AG10803 (cell line): ENCODE data around the gene ROBO1.

ENCODE experiments used
- DNase-seq: peaks from one replicate; pipeline ENCODE4 v3.0.0; 2010; ENCODE audit warnings: low read depth
- H3K4me3 ChIP-seq: 2 replicates; pipeline ENCODE4 v1.5.1; 2011; ENCODE audit warnings: mild to moderate bottlenecking, low read length, control low read depth
- CTCF ChIP-seq: conservative IDR thresholded peaks from 2 replicates; pipeline ENCODE4 v1.5.1; 2011; ENCODE audit warnings: mild to moderate bottlenecking, low read length, control low read depth, inconsistent platforms

ROBO1 gene

GRCh38 chr3:79653266-79653830 lies 114.5 kb downstream of the ROBO1 start:
- H3K4me3 ChIP-seq = no peak overlapping the region
- TF ChIP-seq CTCF = no peak
- DNase-seq = no peak

DNA sequence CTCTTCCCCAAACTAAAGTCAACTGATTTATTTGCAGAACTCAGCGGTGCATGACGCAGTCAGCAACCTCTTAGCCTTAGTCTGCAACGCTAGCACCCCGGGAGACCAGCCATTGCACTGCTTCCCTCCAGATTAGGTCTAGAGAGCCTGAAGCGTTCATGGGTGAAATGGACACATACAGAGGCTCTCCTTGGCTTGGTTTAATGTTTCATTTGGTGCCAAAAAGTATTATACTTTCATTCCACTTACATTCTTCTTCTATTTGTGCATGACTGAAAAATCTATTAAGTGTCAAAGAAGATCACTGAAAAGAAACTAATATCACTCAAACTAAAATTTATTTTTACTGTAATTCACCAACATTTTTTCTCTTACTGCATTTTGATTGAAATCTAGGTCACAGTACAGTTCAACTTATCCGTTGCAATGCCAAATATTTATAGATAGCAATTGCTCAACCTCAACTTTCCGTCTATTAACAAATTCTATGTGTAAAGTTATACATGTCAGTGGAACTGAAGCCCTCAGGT lies 116.2 kb downstream of the ROBO1 start:
- no peak for DNase-seq
- no peak for TF ChIP-seq CTCF
- H3K4me3 ChIP-seq = no peak overlapping the region

DNA sequence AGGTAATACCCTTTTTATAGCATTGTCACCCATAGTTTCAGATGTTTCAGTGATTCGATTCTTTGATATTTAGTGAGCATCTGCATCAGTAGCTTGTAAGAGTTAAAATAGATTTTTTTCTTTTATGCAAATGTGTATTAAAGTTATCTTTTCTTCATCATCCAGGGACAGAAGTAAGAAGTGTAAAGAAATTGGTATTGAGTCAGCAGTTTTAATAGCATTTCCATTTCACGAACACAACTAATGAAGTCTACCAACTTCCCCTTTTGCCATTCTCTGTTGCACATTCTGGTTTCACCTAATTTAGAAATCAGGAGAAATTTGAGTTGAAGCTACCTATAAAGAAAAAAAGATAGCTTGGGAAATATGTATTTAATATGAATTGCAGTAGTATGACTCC lies 127.9 kb downstream of the ROBO1 start:
- no peak overlapping the region for H3K4me3 ChIP-seq
- no peak for TF ChIP-seq CTCF
- no peak for DNase-seq

DNA sequence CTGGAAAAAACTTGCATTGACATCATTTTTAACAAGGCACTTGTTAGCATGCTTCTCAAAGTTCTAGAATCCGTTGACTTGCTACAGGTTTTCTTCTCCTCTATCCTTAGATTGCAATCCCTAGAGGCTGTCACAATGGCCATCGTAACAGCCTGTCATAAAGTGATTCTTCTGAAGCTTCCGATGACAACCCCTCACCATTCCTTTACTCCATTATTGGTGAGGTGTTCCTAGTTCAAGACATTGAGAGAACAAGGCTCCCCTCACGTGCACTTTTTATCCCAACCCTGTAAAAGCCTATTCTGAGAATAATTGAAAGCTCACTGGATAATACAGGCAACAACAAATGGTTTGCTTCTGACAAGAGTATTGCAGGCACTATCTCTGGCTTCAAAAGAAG lies 131.4 kb downstream of the ROBO1 start:
- TF ChIP-seq CTCF = no peak
- H3K4me3 ChIP-seq = no peak overlapping the region
- no peak for DNase-seq

- no peak for TF ChIP-seq CTCF
- DNase-seq = no peak
- H3K4me3 ChIP-seq = no peak overlapping the region
Measured at GRCh38 chr3:79632842-79633241, 135.0 kb downstream of the ROBO1 start.

DNA sequence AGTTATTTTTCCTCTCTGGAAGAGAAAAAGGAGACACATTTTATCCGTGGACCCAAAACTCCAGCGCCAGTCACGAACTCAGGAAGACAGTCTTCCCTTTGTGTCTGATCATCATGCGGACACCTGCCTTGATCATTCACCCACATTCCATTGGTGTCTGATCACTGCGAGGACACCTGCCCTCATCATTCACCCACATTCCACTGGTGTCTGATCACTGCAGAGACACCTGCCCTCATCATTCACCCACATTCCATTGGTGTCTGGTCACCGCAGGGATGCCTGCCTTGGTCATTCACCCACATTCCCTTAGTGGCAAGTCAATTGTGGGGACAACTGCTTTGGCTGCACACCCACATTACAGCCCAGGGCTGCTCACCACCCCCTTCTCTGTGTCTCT lies 148.9 kb downstream of the ROBO1 start:
- DNase-seq = no peak
- no peak overlapping the region for H3K4me3 ChIP-seq
- no peak for TF ChIP-seq CTCF

DNA sequence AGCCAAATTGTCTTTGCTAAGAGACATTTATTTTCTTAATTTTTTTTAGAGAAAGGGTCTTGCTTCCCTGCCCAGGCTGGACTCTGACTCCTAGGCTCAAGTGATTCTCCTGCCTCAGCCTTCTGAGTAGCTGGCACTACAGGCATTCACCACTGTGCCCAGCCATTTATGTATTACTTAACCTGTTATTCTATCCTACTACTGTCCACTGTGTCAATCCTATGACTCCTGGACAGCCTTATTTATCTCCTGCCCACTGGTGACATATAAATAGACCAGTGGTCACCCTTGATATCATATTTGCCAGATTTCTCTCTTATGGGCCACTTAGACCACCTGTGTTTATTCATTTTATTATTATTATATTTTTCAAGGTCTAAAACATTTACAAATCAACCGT lies 161.4 kb downstream of the ROBO1 start:
- TF ChIP-seq CTCF = no peak
- no peak overlapping the region for H3K4me3 ChIP-seq
- DNase-seq = no peak
